ENCODE measurements around the gene NLRP11. TPM values are rescaled to one million over a fixed set of nuclear protein-coding genes. Genes with fewer than 3 reads are reported as not detected.

NLRP11 gene
- total RNA-seq, 1 experiment from 2014 or later = not detected

DNA sequence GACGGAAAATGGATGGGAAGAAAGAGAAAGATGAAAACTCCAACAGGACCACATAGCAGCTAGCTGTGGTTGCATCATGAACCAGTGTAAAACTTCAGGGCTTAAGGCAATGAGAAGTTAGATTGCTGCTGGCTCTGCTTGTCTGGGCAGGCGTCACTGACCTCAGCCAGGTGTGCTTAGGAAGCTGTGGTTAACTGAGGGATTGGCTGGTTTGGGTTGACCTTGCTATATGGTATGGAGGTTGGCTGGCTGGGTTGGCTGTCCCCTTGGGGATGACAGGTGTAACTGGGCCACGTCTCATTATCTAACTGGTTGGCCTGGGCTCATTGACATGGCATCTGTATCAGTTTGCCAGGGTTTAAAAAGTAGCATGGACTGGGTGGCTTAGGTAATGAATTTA, 45.4 kb upstream of the NLRP11 start:
- Histone ChIP-seq H4K91ac (ENCODE audit: insufficient read length, low read depth, low read length) (no peak overlapping the region), H3K14ac (ENCODE audit: insufficient read depth, low read length) (no peak overlapping the region), H2BK20ac (ENCODE audit: low read depth, low read length, poor library complexity, severe bottlenecking) (no peak overlapping the region), H2AK5ac (ENCODE audit: insufficient read length, low read length) (no peak overlapping the region), H3K4ac (ENCODE audit: low read depth, low read length) (no peak overlapping the region), H3K9ac (ENCODE audit: extremely low read depth, insufficient read length, low read length) (no peak overlapping the region), H2BK15ac (ENCODE audit: low read depth, low read length) (no peak overlapping the region), H2AFZ (ENCODE audit: low read length) (no peak overlapping the region), H3K23me2 (ENCODE audit: insufficient read length, low read depth, low read length, poor library complexity, severe bottlenecking) (no peaks in the 10 kb centered on the region), H2BK120ac (ENCODE audit: low read depth, low read length, poor library complexity, severe bottlenecking) (no peak overlapping the region), H3K56ac (ENCODE audit: insufficient read length, low read depth, low read length) (no peak overlapping the region), H3K23ac (ENCODE audit: insufficient read length, low read depth, low read length) (no peak overlapping the region), H3K4me1 (ENCODE audit: insufficient read depth, low read length) (no peaks in the 10 kb centered on the region), H3K79me2 (ENCODE audit: insufficient read depth, low read length) (no peaks in the 10 kb centered on the region), H4K20me1 (ENCODE audit: control insufficient read depth, insufficient read depth, insufficient read length) (no peaks in the 10 kb centered on the region), H2BK5ac (ENCODE audit: insufficient read length, low read length) (no peak overlapping the region), H3K9me3 (ENCODE audit: control insufficient read depth, low read depth, low read length) (peaks cover 84% of the 10 kb centered on the region), H2BK12ac (ENCODE audit: insufficient read length, low read depth, low read length) (no peak overlapping the region), H4K8ac (replicated peaks; ENCODE audit: insufficient read length, low read depth, low read length) (no peak overlapping the region), H3K4me2 (ENCODE audit: insufficient read depth, insufficient read length, low read length) (no peak overlapping the region), H3K18ac (ENCODE audit: insufficient read length, low read depth, low read length) (no peak overlapping the region), H3K27me3 (ENCODE audit: insufficient read depth, low read length) (no peaks in the 10 kb centered on the region), H3T11ph (ENCODE audit: low read length) (no peak overlapping the region), H3K27ac (ENCODE audit: insufficient read length, low read depth, low read length) (no peak overlapping the region), H4K5ac (ENCODE audit: insufficient read length, low read depth, low read length) (no peak overlapping the region), H3K79me1 (ENCODE audit: insufficient read depth, low read depth, low read length, poor library complexity, severe bottlenecking) (no peaks in the 10 kb centered on the region)
- no peak overlapping the region for H3K27ac Mint-ChIP-seq
- H3K27me3 Mint-ChIP-seq (ENCODE audit: low read depth) = no peaks in the 10 kb centered on the region; the same call in none of the 2 replicates
- no peak for DNase-seq
- no CpG with 5 or more reads among the region's 3 CpGs for WGBS (ENCODE audit: extremely low coverage, insufficient read length, low lambda C conversion rate)
- no peak overlapping the region; a peak in 1 of 5 replicates for H3K4me3 Mint-ChIP-seq
- peaks cover 85 to 92% of the 10 kb centered on the region in 2 experiments for H3K9me3 Mint-ChIP-seq
- no peaks in the 10 kb centered on the region for H3K4me1 Mint-ChIP-seq
- peaks cover 5 to 28% (median 11%) of the 10 kb centered on the region in 3 experiments; a peak in 4 of 7 replicates for H3K36me3 Mint-ChIP-seq (ENCODE audit: insufficient read depth in 1 of 3, low read depth in 3 of 3)
- TF ChIP-seq CTCF (conservative IDR thresholded peaks at IDR 0.05) = no peak

All from H9 (cell line).